ENCODE data around the gene SMIM24.
"Not testable (repeated sequence)": the region's sequence is repeated elsewhere in the genome, so short reads cannot be mapped to it uniquely, and the experiment has no call there.

The SMIM24 gene

DNA sequence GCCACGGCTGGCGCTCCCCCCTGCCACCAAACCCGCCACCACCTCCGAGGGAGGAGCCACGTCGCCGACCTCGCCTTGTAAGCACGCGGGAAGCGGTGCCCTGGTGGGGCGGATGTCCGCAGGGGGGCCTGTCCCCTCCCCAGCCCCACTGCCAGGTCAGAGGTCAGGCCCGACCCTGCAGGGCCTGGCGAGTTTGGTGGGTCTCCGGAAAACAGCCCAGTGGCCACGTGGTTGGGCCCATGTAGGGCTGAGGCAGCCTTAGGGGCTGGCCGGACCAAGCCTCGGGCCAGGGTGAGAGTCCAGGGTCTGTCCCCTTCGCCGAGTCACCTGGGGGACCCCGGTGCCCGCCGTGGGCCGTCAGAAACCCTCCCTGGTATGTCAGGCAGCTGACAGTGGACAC is 26.5 kb downstream of the SMIM24 start:
- DNase-seq = no peak

DNA sequence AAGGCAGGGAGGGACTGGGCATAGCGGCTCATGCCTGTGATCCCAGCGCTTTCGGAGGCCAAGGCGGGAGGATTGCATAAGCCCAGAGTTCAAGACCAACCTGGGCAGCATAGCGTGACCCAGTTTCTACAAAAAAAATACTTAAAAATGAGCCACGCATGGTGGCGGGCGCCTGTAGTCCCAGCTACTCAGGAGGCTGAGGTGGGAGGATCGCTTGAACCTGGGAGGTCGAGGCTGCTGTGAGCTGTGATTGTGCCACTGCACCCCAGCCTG is 27.4 kb downstream of the SMIM24 start:
- not testable (repeated sequence) for DNase-seq

DNA sequence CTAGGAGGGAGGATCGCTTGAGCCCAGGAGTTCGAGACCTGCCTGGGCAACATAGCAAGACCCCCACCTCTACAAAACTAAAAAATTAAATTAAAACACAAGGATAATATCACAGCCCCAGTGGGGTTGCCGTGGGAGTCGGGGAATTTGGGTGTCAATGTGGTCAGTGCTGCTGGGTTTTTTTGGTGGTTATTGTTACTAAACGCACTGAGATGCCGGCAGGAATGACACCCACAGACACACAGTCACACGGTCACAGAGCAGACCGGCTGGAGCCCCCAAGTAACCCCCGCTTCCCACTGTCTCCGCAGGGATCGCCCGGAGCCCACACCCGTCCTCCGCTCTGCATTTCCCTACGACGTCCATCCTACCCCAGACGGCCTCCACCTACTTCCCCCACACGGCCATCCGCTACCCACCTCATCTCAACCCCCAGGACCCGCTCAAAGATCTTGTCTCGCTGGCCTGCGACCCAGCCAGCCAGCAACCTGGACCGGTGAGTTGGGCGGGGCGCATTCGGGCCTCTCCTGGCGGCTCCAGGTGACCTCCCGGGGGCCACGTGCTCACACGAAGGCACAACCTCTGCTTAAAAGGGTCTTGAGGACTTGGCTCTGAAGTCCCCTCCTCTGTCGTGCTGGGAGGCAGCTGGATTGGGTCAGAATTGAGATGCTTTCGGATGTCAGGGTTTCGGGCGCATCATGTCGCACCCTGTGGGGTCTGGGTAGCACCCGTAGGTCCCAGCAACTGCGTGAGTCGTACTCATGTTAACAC is 28.0 kb downstream of the SMIM24 start:
- no peak for DNase-seq

DNA sequence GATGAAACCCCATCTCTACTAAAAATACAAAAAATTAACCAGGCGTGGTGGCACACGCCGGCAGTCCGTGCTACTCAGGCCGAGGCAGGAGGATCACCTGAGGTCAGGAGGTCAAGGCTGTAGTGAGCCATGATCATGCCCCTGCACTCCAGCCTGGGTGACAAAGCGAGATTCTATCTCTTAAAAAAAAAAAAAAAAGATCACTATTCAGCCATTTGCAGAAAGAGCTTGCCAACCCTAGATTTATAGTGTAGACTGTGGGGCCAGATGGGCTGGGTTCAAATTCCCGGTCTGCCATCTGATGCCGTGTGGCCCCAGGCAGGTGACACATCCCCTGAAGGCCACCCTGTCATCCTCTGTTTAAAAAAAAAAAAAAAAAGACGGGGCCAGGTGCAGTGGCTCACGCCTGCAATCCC is 28.9 kb downstream of the SMIM24 start:
- no peak for DNase-seq

DNA sequence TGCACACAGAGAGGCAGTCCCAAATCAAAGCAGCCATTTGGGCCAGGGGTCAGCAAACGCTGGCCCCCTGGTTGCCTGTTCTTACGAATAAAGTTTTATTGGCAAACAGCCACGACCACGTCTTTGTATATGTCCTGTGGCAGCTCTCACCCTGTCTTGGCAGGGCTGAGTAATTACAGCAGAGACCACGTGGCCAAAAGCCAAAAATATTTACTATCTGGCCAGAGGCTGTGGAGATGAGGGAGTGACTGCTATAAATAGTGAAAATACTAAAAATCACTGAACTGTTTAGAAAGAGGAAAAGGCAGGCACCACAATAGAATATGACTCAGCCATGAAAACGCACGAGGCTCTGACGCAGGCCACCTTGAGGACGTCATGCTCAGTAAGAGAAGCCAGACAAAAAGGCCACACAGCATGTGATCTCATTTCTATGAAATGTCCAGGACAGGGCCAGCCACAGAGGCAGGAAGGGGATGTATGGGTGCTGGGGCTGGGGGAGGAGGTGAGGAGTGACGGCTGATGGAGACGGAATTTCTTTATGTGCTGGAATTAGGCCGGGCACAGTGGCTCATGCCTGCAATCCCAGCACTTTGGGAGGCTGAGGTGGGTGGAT is 29.4 kb downstream of the SMIM24 start:
- DNase-seq = no peak

DNA sequence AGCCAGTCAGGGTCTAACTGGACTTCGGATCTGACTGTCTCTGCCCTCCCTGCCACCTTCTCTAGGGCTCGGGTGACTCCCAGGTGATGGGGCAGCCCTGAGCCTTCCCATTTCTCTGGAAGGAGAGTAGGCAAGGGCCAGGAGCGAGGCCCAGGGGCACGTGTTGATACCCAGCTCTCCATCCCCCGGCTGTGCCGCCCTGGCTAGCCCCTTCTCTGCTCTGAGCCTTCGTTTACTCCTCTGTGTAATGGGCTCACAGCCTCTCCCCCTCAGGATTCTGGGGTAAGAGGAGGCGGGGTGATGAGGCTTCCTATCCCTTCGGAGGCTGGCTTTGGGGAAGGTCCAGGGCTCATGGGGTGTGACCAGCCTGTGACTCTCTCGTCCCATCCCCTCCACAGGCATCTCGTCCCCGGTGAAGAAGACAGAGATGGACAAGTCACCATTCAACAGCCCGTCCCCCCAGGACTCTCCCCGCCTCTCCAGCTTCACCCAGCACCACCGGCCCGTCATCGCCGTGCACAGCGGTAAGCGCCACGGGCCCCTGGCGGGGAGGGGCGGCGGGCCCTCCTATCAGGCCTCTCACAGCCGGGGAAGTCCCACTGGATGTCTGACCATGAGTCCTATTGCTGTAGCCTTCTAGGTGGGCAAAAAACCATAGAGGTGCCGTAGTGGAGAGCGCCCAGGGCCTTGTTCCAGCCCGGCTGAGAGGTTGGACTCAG is 31.6 kb downstream of the SMIM24 start:
- no peak for DNase-seq

DNA sequence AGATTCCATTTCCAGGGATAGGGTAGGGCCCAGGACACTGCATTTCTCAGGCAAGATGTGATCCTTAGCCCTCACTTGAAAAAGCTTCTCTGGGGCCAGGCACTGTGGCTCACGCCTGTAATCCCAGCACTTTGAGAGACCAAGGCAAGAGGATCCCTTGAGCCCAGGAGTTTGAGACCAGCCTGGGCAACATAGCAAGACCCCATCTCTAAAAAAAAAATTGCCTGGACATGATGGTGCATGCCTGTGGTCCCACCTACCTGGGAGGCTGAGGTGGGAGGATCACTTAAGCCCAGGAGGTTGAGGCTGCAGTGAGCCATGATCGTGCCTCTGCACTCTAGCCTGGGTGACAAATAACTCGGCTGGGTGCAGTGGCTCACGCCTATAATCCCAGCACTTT is 33.7 kb downstream of the SMIM24 start:
- DNase-seq = not testable (repeated sequence)

DNA sequence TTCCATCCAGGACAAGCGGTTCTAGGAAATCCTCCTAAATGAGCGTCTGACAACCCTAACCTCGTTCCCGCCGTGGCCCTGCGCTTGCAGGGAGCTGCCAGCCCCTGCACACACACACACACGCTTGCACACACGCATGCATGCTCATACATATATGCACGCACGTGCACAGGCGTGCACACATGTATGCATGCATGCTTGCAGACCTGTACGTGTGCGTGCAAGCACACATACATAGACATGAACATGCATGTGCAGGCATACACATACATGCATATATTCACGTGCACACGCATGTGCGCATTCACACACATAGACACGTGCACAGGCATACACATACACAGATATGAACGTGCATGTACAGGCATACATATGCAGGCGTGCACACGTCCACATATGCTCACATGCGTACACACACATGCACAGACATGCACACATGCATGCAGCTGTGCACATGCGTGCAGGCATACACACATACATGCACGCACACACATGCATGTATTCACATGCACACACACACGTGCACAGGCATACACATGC is 35.6 kb downstream of the SMIM24 start:
- no peak for DNase-seq

DNA sequence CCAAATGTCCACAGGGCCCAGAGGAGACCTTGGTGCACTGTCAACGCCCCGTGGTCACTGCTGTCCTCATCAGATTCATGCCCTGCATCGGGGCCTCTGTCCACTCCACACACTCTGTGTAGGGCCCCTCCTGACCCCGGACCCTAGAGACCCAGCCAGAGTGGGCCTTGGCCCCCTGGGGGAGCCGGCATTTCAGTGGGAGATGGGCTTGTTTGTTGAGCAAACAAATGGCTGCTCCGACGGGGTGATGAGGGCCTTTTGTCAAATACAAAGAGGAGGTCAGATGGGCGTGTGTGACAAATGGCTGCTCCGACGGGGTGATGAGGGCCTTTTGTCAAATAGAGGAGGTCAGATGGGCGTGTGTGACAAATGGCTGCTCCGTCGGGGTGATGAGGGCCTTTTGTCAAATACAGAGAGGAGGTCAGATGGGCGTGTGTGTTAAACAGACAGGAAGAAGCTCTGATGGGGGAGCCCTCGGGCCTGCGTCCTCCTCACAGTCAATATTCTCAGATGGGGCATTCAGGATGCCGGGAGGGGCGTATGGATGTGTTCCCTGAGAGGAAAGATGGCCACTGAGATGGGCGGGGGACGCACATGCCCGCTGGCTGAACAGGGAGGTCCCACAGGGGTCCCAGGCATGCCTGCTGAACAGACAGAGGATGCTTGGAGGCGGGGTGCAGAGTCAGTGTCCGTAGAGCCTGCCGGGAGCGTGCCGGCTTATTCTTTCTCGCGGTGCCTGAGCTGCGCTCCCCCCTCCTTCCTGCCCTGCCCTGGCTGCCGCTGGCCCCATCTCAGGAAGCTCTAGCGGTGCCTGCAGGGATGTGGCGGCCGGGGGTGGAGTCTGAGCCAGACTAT is 36.3 kb downstream of the SMIM24 start:
- DNase-seq = no peak

DNA sequence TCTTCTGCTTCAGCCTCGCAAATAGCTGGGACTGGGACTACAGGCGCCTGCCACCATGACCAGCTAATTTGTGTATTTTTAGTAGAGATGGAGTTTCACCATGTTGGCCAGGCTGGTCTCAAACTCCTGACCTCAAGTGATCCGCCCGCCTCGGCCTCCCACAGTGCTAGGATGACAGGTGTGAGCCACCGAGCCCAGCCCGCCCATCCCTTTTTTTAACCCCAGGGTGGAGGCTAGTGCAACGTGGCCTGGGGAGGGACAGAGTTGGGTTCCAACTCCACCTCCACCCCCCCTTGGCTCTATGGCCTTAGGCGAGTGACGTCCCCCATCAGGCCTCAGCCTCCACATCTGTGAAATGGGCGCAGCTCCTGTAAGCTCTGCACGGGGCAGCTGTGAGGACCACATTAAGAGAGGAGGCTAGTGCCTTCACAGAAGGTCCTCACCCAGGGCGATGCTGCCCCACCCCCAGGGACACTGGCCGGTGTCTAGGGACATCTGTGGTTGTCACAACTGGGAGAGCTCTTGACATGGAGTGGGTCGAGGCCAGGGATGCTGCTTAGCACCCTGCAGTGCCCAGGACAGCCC is 37.7 kb downstream of the SMIM24 start:
- no peak for DNase-seq

DNA sequence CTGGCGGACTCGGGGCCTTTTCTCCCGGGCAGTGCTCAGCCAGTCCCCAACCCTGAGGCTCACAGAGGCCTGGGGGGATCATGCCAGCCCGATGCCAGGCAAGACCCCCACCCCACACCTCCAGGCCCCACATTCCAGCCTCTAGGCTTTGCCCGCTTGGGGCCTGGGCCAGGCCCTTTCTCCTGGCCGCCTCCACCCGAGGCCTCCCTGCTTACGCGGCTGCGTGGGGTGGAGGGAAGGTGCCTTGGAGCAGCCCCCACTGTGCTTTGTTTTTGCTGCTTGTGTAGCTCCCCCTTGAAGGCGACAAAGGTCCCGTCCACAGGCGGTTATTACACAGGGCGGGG is 38.4 kb downstream of the SMIM24 start:
- DNase-seq = no peak

DNA sequence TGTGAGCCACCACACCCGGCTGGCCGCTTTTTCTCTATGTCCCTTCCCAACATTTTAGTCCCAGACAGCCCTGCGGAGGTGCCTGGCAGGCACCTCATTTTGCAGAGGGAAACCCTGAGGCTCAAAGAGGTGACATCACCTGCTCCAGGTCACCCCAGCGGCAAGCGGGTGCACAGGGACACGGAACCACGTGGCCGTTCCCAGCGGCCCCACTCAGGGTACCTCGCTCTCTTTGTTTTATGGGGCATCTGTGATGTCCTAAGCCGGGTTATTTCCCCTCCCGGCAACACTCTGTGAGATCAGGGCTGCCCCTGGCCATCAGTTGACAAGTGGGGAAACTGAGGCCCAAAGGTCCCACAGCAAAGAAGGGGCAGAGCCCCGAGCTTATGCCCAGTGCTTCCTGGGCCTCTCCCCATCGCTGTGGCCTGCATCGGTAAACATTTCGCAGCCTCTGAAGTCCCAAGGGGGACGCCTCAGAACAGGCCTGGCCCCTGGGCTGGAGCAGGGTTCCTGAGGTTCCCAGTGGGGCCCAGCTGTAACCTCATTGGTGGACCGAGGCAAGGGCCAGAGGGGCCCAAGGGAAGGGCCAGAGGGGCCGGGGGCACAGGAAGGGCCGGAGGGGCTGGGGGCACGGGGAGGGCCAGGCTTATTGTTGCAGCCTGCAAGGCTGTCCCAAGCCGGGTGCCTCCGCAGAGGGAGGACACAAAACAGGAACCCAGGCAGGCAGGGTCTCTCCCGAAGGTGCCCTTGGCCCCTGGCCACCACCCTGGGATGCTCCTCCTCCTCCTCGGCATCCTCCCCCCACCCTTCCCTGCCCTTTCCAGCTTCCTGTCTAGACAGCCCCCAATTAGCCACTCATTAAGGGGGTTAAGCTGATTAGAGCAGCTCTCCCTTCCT is 39.0 kb downstream of the SMIM24 start:
- no peak for DNase-seq

DNA sequence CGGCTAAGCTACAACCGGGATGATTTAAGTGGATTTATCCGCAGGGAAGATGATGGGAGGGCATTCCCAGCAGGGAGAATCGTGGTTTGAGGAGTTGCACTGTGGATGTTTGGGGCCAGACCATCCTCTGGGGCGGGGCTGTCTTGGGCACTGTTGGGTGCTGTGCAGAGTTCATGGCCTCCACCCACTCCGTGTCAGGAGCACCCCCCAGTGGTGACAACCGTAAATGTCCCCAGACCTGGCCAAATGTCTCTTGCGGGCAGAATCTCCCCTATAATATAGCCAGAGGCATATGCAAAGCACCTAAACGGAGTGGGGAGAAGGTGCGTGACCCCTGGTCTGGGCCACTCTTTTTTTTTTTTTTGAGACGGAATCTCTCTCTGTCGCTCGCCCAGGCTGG is 40.2 kb downstream of the SMIM24 start:
- DNase-seq = no peak

DNA sequence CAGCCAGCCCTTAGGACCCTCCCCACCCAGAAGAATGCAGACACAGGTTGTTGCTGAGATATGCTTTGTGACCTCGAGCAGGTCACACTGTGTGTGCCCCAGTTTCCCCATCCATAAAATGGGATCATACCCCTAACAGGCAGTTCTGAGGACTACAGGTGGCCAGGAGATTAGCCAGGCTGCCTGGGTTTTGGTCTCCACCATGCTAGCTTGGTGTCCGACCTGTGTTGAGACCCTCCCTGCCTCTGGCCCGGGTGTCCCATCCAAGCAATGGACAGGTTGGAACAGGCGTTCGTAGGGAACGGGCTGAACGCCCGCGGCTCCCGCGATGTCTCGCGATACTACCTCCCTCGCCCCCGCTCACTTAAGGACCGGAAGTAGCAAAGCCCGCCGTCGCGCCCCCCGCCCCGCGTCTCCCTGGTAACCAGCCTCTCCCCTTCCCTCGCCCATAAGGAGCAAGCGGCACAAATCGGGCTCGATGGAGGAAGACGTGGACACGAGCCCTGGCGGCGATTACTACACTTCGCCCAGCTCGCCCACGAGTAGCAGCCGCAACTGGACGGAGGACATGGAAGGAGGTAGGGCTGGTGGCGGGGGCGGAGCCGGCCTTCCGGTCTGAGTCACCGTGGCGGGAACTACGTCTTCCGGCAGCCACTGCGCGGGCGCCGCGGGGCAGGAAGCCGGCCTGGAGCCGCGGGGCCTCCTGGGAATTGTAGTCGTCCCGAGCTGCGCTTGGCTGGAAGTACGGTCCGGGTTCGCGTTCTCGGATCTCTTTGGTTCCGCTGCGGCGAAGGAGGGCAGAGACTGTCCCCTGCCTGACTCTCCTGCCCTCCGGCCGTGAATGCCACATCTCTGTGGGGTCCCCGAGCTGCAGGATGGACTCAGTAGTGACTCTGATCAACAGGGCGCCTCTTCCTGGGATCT is 45.4 kb downstream of the SMIM24 start:
- peak; percentile 83 for DNase-seq

DNA sequence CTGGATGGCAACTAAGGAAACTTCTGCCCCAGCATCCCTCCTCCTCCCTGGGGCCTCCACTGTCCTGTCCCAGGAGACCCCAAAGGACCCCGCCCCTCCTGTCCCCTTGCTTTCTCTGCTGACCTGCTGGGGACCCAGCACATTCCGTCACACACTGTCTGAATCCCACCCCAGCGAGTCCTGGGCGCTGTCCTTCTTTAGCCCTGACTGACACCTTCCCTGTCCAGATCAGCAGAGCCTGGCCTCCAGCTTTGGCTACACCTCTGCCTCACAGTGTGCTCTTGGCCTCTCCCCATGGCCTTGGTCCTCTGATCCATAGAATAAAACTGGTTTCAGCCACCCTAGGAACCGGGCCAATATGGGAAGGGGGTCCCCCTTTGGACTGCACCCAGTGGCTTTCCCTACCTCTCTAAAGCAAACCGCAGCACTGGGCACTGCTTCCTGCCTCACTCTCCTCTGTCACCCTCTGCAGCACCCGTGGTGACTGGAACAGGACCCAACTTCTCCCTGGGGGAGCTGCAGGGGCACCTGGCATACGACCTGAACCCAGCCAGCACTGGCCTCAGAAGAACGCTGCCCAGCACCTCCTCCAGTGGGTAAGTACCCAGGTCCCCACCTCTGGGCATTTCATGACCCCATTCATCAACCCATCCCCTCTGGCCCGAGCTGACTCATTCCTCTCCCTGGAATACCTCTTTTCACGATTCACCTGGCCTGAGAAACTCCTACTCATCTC is 46.4 kb downstream of the SMIM24 start:
- DNase-seq = no peak

DNA sequence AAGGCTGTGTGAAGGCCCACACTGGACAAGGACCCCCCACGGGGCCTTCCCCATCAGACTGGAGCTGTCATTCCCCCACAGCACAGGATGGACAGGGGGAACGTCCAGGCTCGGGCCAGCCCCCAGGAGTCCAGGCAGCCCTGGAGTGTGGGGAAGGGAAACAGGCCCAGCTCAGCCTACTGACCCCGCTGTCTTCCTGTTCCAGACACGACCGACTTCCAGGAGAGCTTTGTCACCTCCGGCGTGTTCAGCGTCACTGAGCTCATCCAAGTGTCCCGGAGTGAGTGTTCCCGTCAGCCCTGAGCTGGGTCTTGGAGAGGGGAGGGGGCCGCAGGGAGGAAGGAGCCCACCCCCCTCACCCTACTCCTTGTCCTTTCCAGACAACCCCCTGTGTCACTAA is 47.0 kb downstream of the SMIM24 start:
- DNase-seq = no peak

DNA sequence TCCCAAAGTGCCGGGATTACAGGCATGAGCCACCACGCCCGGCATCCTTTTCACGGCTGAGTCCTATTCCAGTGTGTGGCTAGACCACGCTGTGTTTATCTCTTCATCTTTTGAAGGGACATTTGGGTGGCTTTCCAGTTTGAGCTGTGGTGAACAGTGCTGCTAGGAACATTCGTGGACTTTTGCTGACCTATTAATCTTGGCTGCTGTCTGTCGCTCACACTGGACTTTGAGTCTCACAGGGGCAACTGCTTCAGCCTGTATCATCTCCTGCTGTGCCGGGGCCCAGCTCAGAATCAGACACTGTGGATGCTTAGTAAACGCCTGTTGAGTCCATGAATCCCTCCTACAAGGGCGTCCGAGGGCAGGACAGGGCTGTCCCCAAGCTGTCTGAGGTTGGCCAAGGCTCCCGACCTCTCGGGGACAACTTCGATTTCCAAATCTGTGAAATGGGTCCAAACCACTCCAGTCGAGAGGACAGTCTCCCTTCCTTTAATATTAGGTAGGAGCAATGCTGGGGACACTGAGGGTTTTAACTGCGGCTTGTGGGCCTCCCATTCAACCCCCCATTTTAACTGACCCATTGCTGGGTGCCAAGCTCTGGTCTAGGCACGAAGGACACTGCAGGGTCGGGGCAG is 48.4 kb downstream of the SMIM24 start:
- no peak for DNase-seq

DNA sequence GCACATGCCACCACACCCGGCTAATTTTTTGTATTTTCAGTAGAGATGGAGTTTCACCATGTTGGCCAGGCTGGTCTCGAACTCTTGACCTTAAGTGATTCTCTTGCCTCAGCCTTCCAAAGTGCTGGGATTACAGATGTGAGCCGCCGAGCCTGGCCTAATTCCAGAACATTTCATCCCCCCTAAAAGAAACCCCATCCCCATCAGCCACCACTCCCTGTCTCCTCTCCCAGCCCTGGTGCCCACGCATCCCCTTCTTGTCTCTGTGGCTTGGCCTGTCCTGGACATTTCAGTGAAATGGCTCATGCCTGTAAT is 50.0 kb downstream of the SMIM24 start:
- not testable (repeated sequence) for DNase-seq

DNA sequence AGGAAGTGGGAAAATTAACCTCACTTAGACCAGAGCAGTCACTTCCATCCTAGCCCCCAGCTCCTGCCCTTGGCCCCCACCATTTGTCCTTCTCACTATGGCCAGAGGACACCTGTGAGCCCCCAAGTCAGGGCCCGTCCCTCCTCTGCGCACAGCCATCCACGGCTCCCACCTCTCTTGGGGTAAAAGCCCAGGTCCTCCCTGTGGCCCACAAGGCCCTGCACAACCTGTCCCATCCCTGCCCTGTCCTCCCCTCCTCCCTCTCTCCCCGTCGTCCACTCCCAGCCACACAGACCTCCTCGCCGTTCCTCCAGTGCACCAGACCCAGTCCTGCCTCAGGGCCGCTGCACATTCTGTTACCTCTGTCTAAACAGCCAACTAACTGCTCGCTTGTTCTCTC is 53.9 kb downstream of the SMIM24 start:
- no peak for DNase-seq
